Endothelial cell of umbilical vein (primary cell): Measurements from ENCODE around the gene ZNF835. TPM values are rescaled to one million over a fixed set of nuclear protein-coding genes. Genes with fewer than 3 reads are reported as not detected.

Experiments
- BruUV-seq: library from RNA; stranded (reverse); fragments of 400-500 nt; replicated peaks from 2 replicates; lab custom pipeline; 2021; lab: Mats Ljungman, UMichigan
- CTCF ChIA-PET: fragments of 300-600, 350-600 bp; sonication (Branson Sonifier 250); formaldehyde crosslinking; loops from one replicate; lab custom pipeline; 2021; ENCODE audit warnings: antibody characterized with exemption, inconsistent platforms; lab: Charles Lee
- POLR2A ChIA-PET: fragments of 300-600, 350-600 bp; sonication (Branson Sonifier 250); formaldehyde crosslinking; loops from one replicate; lab custom pipeline; 2021; ENCODE audit warnings: antibody characterized with exemption, inconsistent platforms; lab: Charles Lee
- DNase-seq: peaks from one replicate; pipeline ENCODE4 v3.0.0-alpha.2; 2011; ENCODE audit warnings: low read depth, low spot score
- FAIRE-seq: peaks from 2 replicates; lab custom pipeline; 2011; peaks lifted over from hg19 to GRCh38; lab: Jason Lieb, UNC
- H2AFZ ChIP-seq: 2 replicates; pipeline ENCODE4 v1.6.0; 2012; ENCODE audit warnings: low read depth, low read length, control low read depth, inconsistent platforms
- H3K27ac ChIP-seq: 2 replicates; pipeline ENCODE4 v1.5.1; 2011; ENCODE audit warnings: low read depth, mild to moderate bottlenecking, control low read depth, low read length, moderate library complexity; ENCODE audit not compliant: insufficient read depth
- H3K27me3 ChIP-seq, 2 experiments: 2 replicates each; pipeline versions ENCODE4 v1.6.0 to v1.6.1; 2011; ENCODE audit warnings: low read length in 2 of 2, mixed read lengths in 1 of 2; ENCODE audit not compliant: control insufficient read depth in 2 of 2, insufficient read depth in 2 of 2
- H3K36me3 ChIP-seq, 2 experiments: 2 replicates in 1 of 2; 3 replicates in 1 of 2; pipeline ENCODE4 v1.5.1; 2011; ENCODE audit warnings: low read length in 2 of 2, mild to moderate bottlenecking in 1 of 2, moderate library complexity in 1 of 2; ENCODE audit not compliant: control insufficient read depth in 2 of 2, insufficient read depth in 2 of 2; ENCODE audit errors: extremely low read depth in 1 of 2
- H3K4me1 ChIP-seq: 3 replicates; pipeline ENCODE4 v1.5.1; 2011; ENCODE audit warnings: mild to moderate bottlenecking, low read length; ENCODE audit not compliant: control insufficient read depth, insufficient read depth; ENCODE audit errors: extremely low read depth
- H3K4me2 ChIP-seq: 2 replicates; pipeline ENCODE4 v1.6.1; 2011; ENCODE audit warnings: low read length, control low read depth, mixed read lengths; ENCODE audit not compliant: insufficient read depth
- H3K4me3 ChIP-seq, 3 experiments: fragments of 200-600 bp in 1 of 3; sonication (generic), shearing (Covaris generic) in 1 of 3; replicated peaks in 1 of 3; 2 replicates each; pipeline ENCODE4 v1.5.1; 2011 to 2016; ENCODE audit warnings: control low read depth in 3 of 3, low read length in 3 of 3, mild to moderate bottlenecking in 2 of 3, inconsistent platforms in 1 of 3, low read depth in 1 of 3, moderate library complexity in 1 of 3; ENCODE audit not compliant: insufficient read depth in 1 of 3
- H3K79me2 ChIP-seq: 2 replicates; pipeline ENCODE4 v1.6.0; 2012; ENCODE audit warnings: low read length, inconsistent platforms; ENCODE audit not compliant: control insufficient read depth, insufficient read depth
- H3K9ac ChIP-seq: replicated peaks from 2 replicates; pipeline ENCODE3; 2011; ENCODE audit warnings: low read length, control low read depth; ENCODE audit not compliant: insufficient read depth; ENCODE audit errors: extremely low read depth
- H3K9me1 ChIP-seq: replicated peaks from 3 replicates; pipeline ENCODE4 v1.6.0; 2011; ENCODE audit warnings: mild to moderate bottlenecking, low read length; ENCODE audit not compliant: control insufficient read depth, insufficient read depth; ENCODE audit errors: extremely low read depth
- H3K9me3 ChIP-seq: replicated peaks from 2 replicates; pipeline ENCODE4 v1.5.1; 2012; ENCODE audit warnings: low read length, inconsistent platforms; ENCODE audit not compliant: control insufficient read depth, insufficient read depth
- H4K20me1 ChIP-seq: replicated peaks from 2 replicates; pipeline ENCODE3; 2011; ENCODE audit warnings: mild to moderate bottlenecking, low read length; ENCODE audit not compliant: control insufficient read depth, insufficient read depth; ENCODE audit errors: extremely low read depth
- CTCF ChIP-seq, 2 donors: IDR thresholded peaks; 1 replicate in 1 of 2; 2 replicates in 1 of 2; pipeline ENCODE4 v1.5.1; 2011; ENCODE audit warnings: low read length in 2 of 2, mild to moderate bottlenecking in 2 of 2, moderate library complexity in 2 of 2, control low read depth in 1 of 2, inconsistent platforms in 1 of 2, low read depth in 1 of 2; ENCODE audit not compliant: insufficient read depth in 1 of 2; ENCODE audit errors: extremely low read depth in 1 of 2
- EZH2 ChIP-seq: IDR thresholded peaks from 2 replicates; pipeline ENCODE4 v1.6.1; 2012; ENCODE audit warnings: borderline replicate concordance, low read depth, mild to moderate bottlenecking, moderate library complexity, low read length, inconsistent platforms; ENCODE audit not compliant: severe bottlenecking
- FOS ChIP-seq: IDR thresholded peaks from 2 replicates; pipeline ENCODE4 v1.6.1; 2011; ENCODE audit warnings: mild to moderate bottlenecking, low read length, moderate library complexity, borderline replicate concordance; ENCODE audit not compliant: insufficient read depth
- MAX ChIP-seq: IDR thresholded peaks from 2 replicates; pipeline ENCODE4 v1.6.1; 2011; ENCODE audit not compliant: insufficient read depth, insufficient read length
- POLR2A ChIP-seq: IDR thresholded peaks from 2 replicates; pipeline ENCODE4 v1.6.1; 2012; ENCODE audit warnings: low read depth, mild to moderate bottlenecking, control low read depth, low read length
- dilution Hi-C: fragments of 300-500 bp; cut with MboI; formaldehyde crosslinking; loops from one replicate; pipeline ENCODE4 v1.15.0; 2019; ENCODE audit warnings: low sequenced_read_pairs; ENCODE audit not compliant: extremely low pct_ligation_motif_present
- intact Hi-C: fragments of 100-400 bp; cut with micrococcal nuclease; formaldehyde crosslinking; loops from one replicate; pipeline ENCODE4 v1.10.0; 2022
- polyA plus RNA-seq, 4 experiments: library from polyadenylated mRNA; depleted of rRNA in 3 of 4; stranded (reverse) in 3 of 4; unstranded in 1 of 4; fragments of >200 nt; gene quantifications; 2 replicates each; pipeline versions ENCODE4 v1.2.1 to v1.2.3, GENCODE V29; 2011 to 2012; ENCODE audit warnings: missing spikeins in 1 of 4
- total RNA-seq: library from RNA; stranded (reverse); gene quantifications from 2 replicates; pipeline ENCODE4 v1.2.3, GENCODE V29; 2021

ZNF835 gene
- total and polyA plus RNA-seq, 2 donors (not counting 3 experiments of a cell fraction or from before 2014, with no cell fraction given): 0.01 TPM; not detected in 1

- ChIA-PET POLR2A (no interaction called here), CTCF (no interaction called here)
- no peak overlapping the region for H2AFZ ChIP-seq
- no peaks in the 10 kb centered on the region for H3K4me1 ChIP-seq
- no peak overlapping the region for H3K9ac ChIP-seq
- H3K79me2 ChIP-seq: no peaks in the 10 kb centered on the region
- no peak overlapping the region for H3K27ac ChIP-seq
- H3K4me3 ChIP-seq: no peak overlapping the region
- intact Hi-C loops (no loop called here), dilution Hi-C loops (no loop called here)
- H3K9me3 ChIP-seq: peaks cover 1% of the 10 kb centered on the region
- no peaks in the 10 kb centered on the region for H3K9me1 ChIP-seq
- H3K4me2 ChIP-seq: no peak overlapping the region
- no peak for DNase-seq
- H4K20me1 ChIP-seq: no peaks in the 10 kb centered on the region
- no peaks in the 10 kb centered on the region for H3K27me3 ChIP-seq
- FAIRE-seq: no peak
- H3K36me3 ChIP-seq: no peaks in the 10 kb centered on the region
- TF ChIP-seq FOS (no peak), CTCF (IDR thresholded peaks at IDR 0.05; ENCODE audit: extremely low read depth in 1 of 2, insufficient read depth in 1 of 2, low read depth in 1 of 2, low read length in 2 of 2) (no peak), POLR2A (no peak), MAX (no peak), EZH2 (no peak)
- BruUV-seq: no TSS peak
Observed at GRCh38 chr19:56712611-56713276, 41.2 kb upstream of the ZNF835 start.
